GM20431 (cell line): ENCODE measurements around the gene PUSL1.

ENCODE experiments used
- in situ Hi-C: fragments of 300-500 bp; cut with MseI, MboI; formaldehyde crosslinking; loops from one replicate; pipeline ENCODE4 v1.15.0; 2020; ENCODE audit warnings: low sequenced_read_pairs; ENCODE audit not compliant: unreplicated experiment

PUSL1 gene

GRCh38 chr1:1360506-1361169 lies 52.2 kb downstream of the PUSL1 start:
- in situ Hi-C loops, result no loop called here
